GM21717 (cell line): Measurements from ENCODE around the gene ZNF668.
"Not testable (repeated sequence)": the region's sequence is repeated elsewhere in the genome, so short reads cannot be mapped to it uniquely, and the experiment has no call there.

ENCODE experiments used
- ATAC-seq: cut with Tn5 transposase; IDR thresholded peaks from one replicate; pipeline ENCODE4 v1.9.1; 2021; ENCODE audit warnings: mild to moderate bottlenecking, moderate library complexity; ENCODE audit not compliant: unreplicated experiment

ZNF668 gene

DNA sequence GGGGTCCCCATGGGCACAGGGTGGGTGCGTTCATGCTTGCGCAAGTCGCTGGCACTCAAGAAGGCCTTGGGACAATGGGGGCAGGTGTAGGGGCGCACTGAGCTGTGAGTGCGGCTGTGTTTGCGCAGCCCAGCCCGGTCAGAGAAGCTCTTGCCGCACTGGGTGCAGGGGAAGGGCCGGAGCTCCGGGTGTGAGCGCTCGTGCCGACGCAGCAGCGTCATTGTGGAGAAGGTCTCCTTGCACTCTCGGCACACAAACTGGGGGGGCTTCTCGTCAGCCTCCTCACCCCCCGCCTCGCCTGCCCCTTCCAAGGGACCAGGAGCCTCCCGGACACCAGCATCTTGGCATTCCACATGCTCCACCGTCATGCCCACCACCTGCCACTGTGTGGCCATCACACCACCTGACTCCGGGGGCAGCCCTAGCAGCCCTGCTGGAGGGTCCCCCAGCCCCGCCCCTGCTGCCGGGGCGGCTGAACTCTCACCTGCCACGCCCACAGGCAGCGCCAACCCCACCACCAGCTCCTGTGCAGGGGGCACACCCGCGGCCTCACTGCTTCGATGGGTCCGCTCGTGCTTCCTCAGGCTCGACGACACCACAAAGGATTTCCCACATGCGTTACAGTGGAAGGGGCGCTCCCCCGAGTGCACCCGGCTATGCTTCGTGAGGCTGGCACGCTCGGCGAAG, 12.8 kb downstream of the ZNF668 start:
- no peak for ATAC-seq

DNA sequence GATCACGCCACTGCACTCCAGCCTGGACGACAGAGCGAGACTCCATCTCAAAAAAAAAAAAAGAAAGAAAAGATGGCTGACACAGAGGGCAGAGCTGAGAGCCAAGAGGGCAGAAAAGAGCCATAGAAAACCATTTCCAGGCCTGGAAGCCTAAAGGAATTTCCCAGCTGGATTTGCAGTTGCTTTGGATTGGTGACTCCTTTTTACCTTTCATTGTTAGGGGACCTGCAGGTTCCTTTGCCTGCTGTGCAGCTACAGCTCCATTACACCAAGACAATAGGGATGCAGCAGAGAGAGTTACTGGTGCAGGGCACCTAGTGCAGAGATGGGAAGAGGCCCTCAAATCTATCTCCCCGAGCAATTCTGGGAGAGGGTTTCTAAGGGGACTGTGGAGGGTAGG, 18.4 kb downstream of the ZNF668 start:
- no peak for ATAC-seq

DNA sequence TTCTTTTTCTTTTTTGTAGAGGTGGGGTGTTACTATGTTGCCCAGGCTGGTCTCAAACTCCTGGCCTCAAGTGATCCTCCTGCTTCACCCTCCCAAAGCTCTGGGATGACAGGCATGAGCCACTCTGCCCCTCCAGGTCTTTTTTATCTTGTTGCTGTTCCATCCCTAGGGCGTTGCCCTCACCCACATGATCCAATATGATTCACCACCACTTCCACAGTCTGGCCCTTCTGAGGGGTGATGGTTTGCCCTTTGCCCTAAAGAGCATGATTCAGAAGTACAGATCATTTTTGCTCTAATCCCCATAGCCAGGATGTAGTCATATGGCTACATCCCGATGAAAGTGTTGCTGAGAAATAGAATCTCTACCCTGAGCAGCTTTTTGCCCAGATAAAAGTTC, 21.9 kb downstream of the ZNF668 start:
- ATAC-seq, result no peak

DNA sequence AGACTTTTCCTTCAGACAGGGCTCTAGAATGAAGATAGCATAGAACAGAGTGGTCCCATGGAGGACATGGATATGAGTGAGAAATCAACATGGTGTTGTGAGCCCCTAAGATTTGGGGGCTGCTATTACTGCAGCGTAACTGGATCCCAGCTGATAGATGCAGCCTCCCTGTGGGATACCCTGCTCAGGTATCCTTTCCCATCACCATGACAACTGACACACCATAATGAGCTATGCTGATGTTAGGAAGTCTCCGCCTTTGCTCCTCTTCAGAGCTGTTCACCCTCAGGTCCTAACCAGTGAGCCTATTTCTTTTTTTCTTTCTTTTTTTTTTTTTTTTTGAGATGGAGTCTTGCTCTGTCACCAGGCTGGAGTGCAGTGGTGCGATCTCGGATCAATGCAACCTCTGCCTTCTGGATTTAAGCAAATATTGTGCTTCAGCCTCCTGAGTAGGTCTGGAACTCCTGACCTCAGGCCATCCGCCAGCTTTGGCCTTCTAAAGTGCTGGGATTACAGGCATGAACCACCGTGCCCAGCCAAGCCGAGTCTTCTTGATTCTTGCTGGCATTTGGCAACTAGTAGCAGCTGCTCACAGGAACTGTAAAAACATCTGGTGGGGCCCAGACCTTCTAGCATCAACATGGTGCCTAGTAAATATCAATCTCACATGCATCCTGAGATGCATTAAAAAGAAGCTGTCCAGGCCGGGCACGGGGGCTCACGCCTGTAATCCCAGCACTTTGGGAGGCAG, 23.6 kb downstream of the ZNF668 start:
- no peak for ATAC-seq

DNA sequence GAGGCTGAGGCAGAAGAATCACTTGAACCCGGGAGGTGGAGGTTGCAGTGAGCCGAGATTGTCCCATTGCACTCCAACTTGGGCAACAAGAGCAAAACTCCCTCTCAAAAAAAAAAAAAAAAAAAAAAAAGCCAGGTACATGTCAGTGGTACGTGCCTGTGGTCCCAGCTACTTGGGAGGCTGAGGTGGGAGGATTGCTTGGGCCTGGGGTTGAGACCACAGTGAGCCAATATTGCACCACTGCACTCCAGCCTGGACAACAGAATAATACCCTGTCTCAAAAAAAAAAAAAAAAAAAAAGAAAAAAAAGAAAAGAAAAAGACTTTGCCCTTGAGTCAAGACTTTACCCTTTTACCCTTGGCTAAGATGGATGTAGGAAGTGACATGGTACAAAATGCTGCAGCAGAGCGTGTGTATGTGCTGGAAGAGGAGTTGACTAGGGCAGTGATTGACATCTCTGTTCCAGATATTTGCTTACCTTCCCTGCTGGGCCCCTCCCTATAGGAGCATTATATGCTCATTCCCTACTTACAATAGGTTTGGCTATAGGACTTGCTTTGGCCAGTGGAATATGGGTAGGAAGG, 30.1 kb downstream of the ZNF668 start:
- ATAC-seq, result no peak

DNA sequence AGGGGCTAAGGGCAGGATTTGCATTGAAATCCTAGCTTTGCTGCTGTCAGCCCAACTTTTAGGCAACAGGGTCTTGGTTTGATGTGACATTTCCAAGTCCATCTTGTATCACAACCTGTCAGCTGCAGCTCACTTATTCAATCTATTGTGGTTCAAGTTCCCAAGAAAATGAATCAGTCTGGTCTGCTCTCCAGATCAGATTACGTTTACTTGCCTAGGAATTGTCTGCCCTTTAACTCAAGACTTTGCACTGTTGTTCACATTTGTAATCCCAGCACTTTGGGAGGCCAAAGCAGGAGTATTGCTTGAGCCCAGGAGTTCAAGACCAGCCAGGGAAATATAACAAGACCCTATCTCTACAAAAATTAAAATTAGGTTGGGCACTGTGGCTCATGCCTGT, 30.7 kb downstream of the ZNF668 start:
- ATAC-seq, result no peak

DNA sequence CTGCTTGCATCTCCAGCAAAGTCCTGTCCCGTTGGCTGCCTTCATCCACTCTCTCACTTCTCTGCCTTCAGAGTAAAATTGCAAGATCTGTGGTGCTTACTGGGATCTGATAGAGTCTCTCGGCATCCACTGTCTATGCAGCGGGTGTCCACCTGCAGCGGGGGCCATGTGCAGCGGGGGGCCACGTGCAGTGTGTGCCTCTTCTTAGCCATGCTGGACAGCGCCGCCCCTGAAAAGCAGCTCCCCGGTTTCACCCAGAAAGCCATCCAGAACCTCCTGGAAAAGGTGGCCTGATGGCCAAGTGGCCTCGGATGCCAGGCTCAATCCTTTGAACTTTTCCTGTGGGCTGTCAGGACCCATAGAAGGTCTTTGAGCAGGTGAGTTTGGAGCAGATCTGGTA, 31.2 kb downstream of the ZNF668 start:
- ATAC-seq, result no peak

DNA sequence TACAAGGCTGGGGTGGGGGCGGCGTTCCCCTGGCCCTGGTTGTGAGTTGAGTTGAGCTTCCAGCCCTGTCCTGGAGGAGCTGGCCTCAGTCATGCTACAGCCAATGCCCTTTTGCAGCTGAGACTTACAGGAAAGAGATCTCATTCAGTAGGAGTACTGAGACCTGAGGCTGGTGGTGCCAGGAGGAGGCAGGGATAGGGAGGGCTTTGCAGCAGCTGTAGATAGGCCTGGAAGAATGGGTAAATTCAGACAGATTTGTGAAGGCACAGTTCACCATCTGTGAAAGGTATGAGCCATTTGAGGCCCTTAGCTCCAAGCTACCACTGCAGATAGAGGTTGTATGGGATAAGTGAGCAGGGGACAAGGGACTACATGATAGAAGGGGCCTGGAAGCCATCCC, 35.0 kb downstream of the ZNF668 start:
- no peak for ATAC-seq

DNA sequence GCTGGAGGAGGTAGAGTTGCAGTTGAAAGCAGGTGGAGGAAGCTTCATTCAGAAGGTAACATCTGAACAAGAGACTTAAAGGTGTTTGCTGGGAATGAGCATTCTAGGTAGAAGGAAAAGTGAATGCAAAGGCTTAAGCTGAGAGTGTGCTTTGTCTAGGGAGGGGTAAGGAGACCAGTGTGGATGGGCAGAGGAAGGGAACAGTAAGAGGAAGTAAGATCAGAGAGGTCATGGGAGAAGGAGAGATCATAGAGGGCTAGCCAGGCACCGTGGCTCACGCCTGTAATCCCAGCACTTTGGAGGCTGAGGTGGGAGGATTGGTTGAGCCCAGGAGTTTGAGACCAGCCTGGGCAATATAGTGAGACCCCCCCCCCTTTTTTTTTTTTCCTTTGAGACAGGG, 37.3 kb downstream of the ZNF668 start:
- no peak for ATAC-seq

DNA sequence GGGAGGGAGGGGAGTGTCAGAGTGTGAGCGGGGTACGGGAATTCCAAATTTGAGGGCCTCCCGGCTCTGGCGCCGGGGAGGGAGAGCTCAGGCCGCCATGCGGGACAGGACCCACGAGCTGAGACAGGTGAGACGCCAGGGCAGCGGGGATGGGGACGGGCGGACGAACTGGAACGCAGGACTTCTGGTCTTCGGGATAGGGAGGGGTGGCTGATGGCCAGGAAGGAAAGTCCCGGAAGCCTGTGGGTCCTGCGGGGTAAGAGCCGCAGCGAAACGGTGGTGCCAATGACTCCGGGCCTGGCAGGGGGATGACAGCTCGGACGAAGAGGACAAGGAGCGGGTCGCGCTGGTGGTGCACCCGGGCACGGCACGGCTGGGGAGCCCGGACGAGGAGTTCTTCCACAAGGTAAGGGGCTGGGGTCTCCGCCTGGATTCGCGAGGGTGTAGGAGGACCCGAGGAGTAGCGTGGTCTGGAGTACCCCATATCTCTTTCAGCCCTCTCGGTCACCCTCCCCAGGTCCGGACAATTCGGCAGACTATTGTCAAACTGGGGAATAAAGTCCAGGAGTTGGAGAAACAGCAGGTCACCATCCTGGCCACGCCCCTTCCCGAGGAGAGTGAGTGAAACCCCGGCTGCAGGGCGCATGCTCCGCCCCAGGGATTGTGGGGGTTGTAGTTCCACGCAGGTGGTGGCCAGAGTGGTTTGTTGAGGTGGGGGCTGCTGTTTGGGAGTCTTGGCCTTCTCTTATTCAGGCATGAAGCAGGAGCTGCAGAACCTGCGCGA, 40.1 kb downstream of the ZNF668 start:
- peak; percentile 39 for ATAC-seq

DNA sequence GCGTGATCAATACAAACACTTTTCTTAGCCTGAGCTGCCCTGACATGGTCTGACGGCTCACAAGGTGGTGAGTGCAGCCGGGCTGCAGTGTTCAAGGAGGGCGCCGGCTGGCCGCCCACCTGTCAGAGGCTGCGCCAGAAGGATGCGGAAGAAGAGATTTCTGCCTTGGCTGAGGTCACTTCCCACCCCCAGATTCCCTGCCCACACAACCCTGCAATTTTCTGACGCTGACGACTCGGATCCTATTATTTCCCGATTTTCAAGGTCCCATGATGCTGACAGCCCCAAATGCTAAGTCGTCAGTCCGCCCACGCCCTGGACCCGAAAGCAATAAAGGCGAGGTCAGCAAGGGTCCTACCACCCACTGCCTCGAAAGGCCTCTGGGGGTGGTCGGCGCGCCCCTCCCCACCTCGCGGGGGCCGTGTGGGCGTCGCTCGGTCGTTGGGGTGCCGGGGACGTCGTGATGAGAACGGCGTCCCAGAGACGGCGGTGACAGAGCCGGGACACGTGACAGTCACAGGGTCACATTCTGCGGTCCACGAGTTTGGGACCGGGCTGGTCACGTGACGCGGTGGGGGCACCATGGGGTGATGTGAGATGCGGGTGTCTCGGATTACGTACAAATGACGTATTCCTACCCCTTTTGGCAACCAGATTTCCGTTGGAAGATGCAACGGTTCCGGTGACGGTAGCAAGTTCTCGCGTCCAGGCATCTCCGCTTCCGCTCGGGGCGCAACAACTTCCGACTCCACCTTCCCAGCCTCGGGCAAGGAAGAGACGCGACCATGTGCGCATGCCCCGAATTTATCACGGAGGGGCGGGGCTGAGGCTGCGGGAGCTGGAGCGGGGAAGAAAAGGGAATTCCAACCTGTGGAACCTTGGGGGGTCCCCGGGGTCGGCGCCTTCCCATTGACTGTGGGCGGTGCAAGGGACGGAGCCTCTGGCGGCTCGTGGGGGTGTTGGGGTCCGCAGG, 41.0 kb downstream of the ZNF668 start, which contains the start of gene STX4:
TSS of gene STX4 (plus strand) at position 823 of the 973 bp plus-strand sequence. CDS start 248 bp downstream, outside the sequence.
- ATAC-seq, result peak; percentile 69

DNA sequence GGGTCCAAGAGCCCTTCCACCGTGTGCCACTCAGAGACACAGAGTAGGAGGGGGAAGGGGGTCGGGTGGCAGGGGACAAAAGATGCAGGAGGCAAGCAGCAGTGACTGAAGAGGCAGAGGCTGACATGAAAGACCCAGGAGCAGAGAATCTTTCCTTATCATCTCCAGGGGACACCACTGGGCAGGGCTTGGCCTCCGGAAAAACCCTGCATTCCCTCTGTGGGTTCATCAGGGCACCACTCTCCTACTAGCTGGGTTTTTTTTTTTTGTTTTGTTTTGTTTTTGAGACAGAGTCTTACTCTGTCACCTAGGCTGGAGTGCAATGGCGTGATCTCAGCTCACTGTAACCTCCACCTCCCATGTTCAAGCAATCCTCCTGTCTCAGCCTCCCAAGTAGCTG, 42.8 kb downstream of the ZNF668 start:
- ATAC-seq, result no peak

DNA sequence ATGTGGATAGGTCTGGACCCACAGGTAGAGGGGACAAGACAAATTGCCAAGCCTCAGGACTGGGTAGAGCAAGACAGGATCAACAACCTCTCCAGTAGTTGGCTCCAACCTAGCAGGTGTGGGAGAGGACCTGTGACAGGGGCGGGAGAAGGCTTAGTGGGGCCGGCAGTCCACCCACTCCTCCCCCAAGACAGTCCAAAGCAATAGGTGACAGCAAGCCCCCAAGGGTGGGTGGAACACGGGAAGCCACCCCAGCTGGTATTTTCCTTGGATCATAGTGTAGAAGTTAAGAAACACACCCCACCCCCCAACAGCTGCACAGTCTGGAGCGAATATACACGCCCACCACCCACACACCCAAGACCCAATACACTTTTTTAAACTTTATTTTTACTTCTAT, 44.8 kb downstream of the ZNF668 start:
- no peak for ATAC-seq

DNA sequence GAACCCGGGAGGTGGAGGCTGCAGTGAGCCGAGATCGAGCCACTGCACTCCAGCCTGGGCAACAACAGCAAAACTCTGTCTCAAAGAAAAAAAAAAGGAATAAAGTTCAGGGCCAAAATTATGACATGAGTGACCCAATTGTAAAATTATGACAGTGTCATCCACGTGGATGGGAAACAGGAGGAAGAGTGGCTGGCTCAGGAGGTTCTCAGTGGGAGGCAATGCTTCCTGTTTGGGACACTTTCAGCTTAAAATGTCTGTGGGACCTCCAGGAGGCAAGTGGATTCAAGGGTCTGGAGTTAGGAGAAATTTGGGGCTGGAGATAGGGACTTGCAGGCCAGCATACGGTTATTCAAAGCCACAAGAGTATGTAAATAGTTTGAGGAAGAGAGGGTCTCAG, 48.7 kb downstream of the ZNF668 start:
- ATAC-seq, result no peak

DNA sequence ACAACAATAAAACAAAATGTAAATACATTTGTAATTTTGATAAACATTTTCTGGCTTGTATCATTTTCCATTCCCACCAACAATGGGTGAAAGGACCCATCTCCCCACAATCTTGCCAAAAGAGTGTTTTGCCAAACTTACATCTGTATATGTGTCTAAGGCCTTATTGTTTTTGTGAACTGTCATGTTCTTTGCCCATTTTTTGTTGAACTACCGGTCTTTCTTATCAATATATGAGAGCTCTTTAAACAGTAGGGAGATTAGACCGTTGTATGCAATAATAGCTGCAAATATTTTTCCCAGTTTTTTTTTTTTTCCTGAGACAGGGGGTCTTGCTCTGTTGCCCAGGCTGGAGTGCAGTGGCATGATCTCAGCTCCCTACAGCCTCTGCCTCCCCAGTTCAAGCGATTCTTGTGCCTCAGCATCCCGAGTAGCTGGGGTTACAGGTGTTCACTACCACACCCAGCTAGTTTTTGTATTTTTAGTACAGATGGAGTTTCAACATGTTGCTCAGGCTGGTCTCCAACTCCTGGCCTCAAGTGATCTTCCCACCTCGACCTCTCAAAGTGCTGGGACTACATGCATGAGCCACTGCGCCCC, 50.3 kb downstream of the ZNF668 start:
- ATAC-seq, result no peak

DNA sequence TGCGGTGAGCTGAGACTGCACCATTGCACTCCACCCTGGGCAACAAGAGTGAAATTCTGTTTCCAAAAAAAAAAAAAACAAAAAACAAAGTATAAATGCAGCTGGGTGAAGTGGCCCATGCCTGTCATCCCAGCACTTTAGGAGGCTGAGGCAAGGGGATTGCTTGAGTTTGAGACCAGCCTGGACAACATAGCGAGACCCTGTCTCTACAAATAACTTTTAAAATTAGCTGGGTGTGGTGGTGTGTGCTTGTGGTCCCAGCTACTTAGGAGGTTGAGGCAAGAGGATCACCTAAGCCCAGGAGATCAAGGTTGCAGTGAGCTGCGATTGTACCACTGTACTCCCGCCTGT, 50.8 kb downstream of the ZNF668 start:
- ATAC-seq, result no peak

DNA sequence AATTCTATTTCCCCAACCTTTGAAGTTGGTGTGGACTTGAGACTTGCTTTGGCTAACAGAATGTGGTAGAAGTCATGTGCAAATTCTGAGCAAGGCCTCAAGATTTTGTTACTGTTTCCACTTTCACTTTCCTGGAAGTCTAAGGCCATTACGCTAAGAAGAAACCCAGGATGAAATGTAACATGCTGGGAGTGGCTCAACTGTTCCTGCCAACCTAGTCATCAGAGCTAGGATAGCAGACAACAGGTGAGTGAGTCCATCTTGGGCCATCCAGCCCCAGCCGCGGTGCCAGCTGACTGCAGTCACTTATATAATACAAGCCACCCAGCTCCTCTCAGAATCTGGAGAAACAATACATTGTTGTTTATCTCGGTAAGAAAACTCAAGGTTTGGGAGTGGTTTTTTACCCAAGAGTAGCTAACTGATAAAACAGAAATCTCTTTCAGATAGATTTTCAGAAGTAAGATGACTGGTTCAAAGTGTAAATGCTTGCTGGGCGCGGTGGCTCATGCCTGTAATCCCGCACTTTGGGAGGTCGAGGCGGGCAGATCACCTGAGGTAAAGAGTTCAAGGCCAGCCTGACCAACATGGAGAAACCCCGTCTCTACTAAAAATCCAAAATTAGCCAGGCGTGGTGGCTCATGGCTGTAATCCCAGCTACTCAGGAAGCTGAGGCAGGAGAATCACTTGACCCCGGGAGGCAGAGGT, 51.3 kb downstream of the ZNF668 start:
- ATAC-seq, result no peak

DNA sequence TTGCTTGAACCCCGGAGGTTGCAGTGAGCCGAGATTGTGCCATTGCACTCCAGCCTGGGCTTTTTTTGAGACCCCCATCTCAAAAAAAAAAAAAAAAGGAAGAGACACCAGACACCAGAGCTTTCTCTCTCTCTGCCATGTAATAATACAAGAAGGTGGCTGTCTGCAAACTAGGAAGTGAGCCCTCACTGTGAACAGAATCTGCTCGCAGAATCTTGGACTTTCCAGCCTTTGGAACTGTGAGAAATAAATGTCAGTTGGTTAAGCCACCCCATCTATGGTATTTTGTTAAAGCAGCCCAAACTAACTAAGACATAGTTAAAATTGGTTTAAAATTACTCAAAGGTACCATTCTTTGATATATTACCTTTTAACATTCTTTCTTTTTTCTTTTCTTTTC, 53.5 kb downstream of the ZNF668 start:
- no peak for ATAC-seq

DNA sequence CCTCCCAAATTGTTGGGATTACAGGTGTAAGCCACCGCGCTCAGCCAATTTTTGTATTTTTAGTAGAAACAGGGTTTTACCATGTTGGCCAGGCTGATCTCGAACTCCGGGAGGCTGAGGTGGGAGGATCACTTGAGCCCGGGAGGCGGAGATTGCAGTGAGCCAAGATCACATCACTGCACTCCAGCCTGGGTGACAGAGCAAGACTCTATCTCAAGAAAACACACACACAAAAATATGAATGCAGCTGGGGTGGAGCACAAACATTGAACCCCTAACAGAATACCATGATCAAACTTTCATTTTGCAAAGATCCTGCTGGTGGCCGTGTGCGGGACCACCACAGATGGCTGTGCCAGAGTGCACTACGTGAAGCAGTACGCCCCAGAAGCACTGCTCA, 56.3 kb downstream of the ZNF668 start:
- ATAC-seq, result not testable (repeated sequence)
